ENCODE data around the gene RBMS1.
A peak's percentile ranks its signal among the peaks of the same experiment; 100 is the strongest.

Gene RBMS1

DNA sequence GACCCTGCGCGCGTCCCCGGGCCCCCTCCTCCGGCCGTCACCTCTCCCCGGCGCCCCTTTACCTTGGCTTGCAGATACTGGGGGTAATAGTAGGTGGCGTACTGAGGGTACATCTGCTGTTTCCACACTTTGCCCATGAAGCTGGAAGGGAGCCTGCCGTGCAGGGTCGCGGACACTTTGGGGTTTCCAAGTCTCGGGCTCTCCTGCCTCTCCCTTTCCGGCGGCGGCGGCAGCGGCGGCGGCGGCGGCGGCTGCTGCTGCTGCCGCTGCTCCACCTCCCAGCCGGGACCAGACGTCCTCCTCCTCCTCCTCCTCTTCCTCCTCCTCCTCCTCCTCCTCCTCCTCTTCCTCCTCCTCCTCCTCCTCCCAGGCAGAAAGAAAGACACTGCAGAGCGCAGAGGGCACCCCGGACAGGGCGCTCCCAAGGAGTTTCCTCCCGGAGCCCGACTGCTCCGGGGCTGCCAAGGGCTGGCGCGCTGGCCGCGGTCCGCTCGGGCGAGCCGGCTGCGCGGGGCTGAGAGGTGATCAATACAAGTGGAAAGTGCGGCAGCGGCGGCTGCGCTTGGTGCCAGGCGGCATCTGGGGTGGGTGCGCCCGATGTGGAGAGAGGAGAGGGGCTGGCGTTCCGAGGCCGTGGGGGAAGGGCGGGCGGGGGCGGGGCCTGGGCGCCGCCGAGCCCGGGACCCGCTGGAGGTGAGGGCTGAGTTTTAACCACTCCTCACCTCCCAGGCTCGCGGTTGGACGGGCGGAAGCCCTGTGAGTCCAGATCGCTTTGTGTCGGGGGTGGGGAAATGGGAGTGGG lies at the start of gene RBMS1:
RBMS1 (minus strand) TSS at position 581 of the 802 bp plus-strand sequence; CDS start at position 137, 444 bp downstream.
- DNase-seq: peak; percentile 48 to 56

DNA sequence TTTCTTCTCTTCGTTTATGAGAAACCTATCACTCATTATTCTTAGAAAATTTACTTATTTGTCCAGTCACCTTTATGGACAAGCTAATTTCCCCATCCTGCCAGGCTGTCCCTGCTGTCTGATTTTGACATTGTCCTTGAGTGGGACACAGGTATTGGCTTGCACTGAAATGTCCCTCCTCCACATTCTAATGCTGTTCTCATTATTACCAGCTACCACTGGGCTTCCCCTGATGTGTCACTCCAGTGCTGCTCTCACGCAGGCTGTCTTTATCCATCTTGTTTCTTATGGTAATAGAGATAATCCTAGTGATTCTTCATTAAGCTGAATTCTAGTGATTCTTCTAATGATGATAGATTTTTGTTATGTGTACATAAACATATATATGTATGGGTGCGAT lies 48.1 kb upstream of the RBMS1 start:
- DNase-seq: no peak

DNA sequence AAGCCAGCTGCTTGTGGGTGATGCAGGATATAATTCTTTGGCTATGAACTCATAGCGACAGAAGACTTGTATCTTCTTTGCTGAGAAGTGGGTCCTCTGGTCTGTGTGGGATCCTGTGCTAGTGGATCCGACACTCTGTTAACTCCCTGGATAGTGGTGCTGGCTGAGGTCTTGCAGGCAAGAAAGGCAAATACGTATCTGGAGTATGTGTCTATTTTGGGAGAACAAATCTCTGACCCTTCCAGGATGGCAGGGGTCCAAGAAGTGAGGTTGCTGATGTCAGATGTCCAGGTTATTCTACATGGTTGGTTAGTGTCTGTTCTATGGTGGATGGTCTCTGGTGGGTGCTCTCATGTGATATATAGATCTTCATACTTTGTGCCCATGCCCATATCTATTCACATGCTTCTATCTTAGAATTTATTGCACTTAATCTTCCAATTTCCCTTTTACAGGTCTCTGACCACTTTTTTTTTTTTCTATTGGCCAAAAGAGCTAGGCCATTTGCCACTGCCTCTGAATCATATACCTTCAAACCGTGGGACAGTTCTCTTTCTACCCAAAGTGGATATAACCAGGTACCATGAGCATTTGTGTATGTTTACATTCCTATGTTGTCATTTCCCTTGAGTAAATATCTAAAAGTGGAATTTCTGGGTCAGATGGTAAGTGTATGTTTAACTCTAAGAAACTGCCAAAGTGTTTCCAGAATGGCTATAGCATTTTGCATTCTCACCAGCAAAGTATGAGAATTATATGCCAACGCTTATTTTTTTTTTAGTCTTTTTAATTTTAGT lies 45.1 kb upstream of the RBMS1 start:
- no peak for DNase-seq

DNA sequence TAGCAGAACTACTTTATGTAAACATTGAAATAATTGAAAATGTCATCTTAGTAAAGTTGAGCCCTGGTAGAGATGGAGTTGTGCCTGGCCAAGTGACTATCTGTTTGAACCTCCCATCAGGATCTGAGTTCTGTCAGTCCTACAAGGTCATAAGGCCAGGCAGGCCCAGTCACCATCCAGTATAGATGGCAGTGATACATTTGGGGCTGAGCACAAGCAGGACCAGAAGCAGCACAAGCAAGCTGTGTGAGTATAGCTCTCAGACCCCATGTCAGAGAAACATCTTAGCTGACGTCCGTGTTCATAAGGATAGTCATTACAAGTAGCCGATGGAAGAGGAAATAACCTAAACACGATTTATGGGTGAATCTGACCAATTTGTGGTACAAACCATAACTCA lies 44.5 kb upstream of the RBMS1 start:
- no peak for DNase-seq

DNA sequence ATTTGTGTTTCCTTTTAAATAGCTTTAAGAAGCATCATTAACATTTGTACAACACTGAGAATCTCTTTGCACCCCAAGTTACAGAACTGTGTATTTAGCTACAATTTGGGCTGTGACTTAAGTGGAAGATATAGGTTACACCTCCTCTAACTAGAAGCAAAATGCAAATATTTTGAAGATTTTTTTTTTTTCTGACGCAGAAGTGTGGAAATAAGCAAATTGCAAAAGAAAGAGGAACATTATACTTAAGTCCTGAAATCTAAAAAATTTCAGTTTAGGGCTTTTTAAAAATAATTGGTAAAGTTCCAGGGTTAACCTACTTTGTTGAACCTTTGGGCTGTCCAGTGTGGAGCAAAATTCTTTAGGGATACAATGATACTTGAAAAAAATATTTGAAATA lies 41.4 kb upstream of the RBMS1 start:
- no peak for DNase-seq

GRCh38 chr2:160534249-160534648 lies 40.6 kb upstream of the RBMS1 start:
- DNase-seq: no peak

DNA sequence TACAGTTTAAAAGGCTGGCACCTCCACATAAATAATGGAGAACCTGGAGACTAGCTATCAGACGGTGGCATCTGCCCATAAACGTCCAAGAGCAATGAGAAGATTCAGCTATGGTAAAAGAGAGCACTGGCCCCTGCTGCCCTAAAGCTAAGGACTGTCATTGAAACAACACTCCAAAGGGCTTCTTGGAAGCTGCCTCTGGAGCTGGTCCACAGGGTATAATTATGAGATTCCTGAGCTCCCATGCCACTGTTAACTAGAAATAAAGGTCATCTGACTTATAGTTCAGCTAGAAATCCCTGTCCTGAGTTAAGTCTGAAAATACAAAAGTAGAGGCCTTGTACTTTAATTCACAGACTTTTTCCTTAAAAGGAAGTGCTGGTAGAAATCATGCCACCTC lies 39.9 kb upstream of the RBMS1 start:
- no peak for DNase-seq

- DNase-seq: no peak
Measured at GRCh38 chr2:160532388-160532787, 38.8 kb upstream of the RBMS1 start.

DNA sequence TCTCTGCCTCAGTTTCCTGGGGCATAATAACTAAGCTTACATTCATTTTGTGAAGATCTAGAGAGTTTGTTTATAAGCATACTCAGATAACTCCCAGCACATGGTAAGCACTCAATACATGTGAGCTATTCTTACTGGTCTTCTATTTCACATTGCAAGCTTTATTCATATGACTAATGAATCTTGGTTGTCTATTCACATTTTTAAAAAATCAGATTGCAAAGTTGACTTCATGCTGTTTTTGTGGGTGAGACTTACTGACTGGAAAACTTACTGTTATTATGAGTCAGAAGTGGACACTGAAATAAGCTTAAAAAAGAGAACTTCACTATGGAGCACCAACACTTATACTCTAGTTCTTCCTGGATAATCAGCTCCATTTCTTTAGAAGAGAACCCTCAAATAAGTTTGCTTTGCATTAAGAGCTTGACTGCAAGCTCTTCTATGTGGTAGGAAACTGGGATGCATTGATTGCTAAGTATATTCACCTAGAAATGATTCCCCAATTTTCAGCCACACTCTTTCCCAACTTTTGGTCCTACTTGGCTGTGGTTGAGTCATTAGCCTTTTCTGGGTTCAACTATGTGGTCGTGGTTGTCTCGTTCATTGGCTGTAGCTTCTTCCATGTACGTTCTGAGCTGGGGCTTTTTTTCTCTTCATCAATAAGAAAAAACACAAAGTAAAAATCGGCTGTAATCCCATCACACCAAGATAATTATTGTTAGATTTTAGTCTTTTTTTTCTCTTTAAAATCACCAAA lies 29.5 kb upstream of the RBMS1 start:
- no peak for DNase-seq

- no peak for DNase-seq
Measured at GRCh38 chr2:160517731-160518130, 24.1 kb upstream of the RBMS1 start.

- no peak for DNase-seq
Measured at GRCh38 chr2:160516547-160517365, 23.1 kb upstream of the RBMS1 start.

DNA sequence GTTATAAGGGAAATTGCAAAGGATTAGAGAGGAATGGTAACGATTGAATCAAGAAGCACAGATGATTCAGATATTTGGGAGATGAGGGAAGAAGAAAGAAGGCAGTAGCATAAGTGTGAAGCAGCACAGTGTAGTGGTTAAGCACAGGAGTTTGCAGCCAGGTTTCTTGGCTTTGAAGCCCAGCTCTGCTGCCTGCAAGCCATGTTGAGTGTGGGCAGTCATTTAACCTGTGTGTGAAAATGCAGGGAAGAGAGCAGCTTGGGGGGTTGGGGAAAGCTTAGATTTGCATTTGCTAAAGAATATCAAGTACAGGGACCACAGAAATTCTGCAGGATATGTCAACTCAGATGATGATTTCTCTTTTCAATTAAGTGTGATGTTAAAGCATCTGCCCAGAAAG lies 21.5 kb upstream of the RBMS1 start:
- no peak for DNase-seq

GRCh38 chr2:160513120-160513519 lies 19.5 kb upstream of the RBMS1 start:
- no peak for DNase-seq

DNA sequence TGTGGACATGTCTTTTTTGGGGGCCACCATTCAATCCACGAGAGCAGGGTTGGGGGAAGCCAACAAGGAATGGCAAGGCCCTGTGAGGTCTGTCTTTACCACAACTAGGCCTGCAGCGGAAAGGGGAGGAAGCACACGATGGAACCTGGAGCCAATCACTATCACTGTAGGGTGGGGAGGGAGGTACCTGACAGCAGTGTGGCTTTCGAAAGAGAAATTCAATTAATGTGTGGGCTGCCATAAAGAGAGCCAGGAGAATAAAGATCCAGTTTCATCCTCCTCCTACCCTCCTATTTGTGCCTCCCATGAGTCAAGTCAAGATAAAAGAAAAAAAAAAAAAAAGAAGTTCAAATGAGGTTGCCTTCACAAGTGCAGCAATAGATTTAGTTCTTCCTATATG lies 18.9 kb upstream of the RBMS1 start:
- DNase-seq: no peak

DNA sequence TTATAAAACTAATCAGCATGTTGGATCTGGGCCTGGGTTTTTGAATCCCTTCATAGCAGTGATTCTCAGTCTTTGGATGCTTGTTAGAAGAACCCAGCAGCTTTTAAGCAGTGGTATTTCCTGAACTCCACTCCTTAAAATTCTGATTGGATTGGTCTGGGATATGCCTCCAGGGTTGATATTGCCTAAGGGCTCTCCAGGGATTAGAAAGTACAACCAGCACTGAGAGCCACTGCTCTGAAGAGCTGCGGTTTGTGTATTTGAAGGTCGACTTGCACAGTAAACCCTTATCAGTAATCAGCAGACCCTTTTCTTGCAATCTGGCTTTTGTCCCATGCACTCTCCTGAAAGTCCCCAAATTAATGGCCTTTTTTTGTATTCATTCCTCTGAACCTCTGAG lies 17.0 kb upstream of the RBMS1 start:
- no peak for DNase-seq

DNA sequence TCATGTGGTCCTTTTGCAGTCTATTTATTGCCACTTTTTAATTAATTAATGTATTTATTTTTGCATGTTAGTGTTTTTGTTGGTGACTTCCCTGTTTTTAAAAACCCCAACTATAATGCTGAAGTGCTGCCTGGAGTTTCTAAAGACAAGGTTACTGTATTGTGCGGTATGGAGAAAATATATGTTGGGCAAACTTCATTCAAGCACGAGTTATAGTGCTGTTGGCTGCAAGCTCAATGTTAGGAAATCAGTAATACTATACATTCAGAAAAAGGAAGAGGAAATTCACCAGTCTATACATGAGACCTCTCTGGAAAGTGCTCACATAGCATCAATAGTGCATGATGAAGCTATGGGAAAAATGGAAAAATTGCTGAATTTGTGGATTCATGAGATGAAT lies 15.4 kb upstream of the RBMS1 start:
- DNase-seq: no peak

DNA sequence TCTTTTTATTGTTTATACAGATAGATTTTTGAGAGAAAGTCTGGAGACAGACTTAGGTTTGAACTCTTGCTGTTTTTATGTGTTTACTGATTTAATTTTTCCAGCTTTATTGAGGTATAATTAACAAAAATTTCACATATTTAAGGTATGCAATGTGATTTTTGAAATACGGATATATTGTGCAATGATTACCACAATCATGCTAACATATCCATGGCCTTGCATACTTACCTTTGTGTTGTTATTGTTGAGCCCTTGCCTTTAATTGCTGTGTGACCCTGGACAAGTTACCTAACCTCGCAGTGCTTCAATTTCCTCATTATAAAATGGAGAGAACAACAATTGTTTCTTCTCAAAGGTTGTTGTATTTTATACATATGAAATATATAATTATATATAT lies 13.9 kb upstream of the RBMS1 start:
- DNase-seq: no peak

DNA sequence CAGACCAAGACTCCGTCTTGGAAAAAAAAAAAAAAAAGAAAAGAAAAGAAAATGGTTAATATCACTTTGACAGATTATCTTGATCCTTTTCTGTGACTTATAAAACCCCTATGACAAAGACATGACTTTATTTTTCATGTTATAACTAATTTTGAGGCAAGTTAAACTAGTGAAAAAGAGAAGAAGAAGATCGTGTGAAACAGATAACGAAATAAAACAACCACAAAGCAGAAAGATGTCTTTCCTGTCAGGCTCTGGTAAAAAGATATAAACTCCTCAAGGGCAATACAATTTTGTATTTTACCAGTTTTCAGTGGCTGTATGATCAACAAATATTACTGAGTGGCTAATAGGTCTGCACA lies 13.4 kb upstream of the RBMS1 start:
- no peak for DNase-seq

- no peak for DNase-seq
Measured at GRCh38 chr2:160506371-160507045, 12.9 kb upstream of the RBMS1 start.

GRCh38 chr2:160505256-160505655 lies 11.6 kb upstream of the RBMS1 start:
- DNase-seq: no peak

GRCh38 chr2:160502478-160502877 lies 8.9 kb upstream of the RBMS1 start:
- DNase-seq: no peak

DNA sequence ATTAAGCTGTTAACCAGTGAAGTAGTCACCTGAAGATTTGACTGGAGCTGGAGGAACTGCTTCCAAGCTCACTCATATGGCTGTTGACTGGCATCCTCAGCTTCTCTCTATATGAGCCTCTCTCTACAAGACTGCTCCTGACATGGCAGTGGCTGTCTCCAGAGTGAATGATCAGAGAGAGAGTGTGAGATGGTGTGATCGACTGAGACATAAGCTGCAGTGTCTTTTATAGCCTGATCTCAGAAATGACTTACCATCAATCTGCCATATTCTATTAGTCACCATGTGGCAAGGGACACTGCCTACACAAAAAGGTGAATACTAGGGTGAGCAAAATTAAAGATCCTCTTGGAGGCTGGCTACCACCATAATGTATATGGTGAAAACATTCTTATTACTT lies 7.8 kb upstream of the RBMS1 start:
- DNase-seq: no peak

Data from activated CD4-positive, alpha-beta T cell treated with anti-CD3 and anti-CD28 coated beads for 4 hours (primary cell).